HL-60 (cell line): ENCODE data around the gene AK4.

Experiments
- TF ChIP-seq, protein P1 (sequence below): IDR thresholded peaks from one replicate; pipeline ENCODE4 v1.5.1; 2011; ENCODE audit warnings: low read length, control low read depth, inconsistent platforms; ENCODE audit not compliant: insufficient read depth
- TF ChIP-seq, protein P2 (sequence below): IDR thresholded peaks from 2 replicates; pipeline ENCODE4 v1.6.1; 2012; ENCODE audit warnings: low read depth; ENCODE audit not compliant: insufficient replicate concordance

DNA sequence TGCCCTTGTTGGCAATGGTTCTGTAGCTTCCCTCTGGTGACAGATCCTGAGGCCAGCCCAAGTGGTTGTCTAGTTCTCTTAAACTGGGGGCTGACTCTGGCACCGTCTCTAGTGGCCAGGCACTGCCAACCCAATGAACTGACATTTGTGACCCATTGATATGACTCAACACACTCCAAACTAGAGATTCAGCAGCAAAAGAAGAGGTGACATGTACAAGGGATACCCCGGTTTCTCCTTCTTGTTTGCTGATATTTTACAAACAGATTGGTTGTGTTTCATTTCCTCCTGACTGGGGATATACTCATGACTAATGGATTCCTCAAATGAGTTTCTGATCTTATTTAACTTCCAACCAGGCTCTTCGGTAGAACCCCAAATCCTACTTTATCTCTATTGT is 95.5 kb downstream of the AK4 start:
- TF ChIP-seq, protein P1, sequence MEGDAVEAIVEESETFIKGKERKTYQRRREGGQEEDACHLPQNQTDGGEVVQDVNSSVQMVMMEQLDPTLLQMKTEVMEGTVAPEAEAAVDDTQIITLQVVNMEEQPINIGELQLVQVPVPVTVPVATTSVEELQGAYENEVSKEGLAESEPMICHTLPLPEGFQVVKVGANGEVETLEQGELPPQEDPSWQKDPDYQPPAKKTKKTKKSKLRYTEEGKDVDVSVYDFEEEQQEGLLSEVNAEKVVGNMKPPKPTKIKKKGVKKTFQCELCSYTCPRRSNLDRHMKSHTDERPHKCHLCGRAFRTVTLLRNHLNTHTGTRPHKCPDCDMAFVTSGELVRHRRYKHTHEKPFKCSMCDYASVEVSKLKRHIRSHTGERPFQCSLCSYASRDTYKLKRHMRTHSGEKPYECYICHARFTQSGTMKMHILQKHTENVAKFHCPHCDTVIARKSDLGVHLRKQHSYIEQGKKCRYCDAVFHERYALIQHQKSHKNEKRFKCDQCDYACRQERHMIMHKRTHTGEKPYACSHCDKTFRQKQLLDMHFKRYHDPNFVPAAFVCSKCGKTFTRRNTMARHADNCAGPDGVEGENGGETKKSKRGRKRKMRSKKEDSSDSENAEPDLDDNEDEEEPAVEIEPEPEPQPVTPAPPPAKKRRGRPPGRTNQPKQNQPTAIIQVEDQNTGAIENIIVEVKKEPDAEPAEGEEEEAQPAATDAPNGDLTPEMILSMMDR, result no peak
- TF ChIP-seq, protein P2, sequence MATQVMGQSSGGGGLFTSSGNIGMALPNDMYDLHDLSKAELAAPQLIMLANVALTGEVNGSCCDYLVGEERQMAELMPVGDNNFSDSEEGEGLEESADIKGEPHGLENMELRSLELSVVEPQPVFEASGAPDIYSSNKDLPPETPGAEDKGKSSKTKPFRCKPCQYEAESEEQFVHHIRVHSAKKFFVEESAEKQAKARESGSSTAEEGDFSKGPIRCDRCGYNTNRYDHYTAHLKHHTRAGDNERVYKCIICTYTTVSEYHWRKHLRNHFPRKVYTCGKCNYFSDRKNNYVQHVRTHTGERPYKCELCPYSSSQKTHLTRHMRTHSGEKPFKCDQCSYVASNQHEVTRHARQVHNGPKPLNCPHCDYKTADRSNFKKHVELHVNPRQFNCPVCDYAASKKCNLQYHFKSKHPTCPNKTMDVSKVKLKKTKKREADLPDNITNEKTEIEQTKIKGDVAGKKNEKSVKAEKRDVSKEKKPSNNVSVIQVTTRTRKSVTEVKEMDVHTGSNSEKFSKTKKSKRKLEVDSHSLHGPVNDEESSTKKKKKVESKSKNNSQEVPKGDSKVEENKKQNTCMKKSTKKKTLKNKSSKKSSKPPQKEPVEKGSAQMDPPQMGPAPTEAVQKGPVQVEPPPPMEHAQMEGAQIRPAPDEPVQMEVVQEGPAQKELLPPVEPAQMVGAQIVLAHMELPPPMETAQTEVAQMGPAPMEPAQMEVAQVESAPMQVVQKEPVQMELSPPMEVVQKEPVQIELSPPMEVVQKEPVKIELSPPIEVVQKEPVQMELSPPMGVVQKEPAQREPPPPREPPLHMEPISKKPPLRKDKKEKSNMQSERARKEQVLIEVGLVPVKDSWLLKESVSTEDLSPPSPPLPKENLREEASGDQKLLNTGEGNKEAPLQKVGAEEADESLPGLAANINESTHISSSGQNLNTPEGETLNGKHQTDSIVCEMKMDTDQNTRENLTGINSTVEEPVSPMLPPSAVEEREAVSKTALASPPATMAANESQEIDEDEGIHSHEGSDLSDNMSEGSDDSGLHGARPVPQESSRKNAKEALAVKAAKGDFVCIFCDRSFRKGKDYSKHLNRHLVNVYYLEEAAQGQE, result no peak
